Activated T-cell treated with anti-CD3 and anti-CD28 coated beads for 4 hours (primary cell): Measurements from ENCODE around the gene TMEM245.
A peak's percentile ranks its signal among the peaks of the same experiment; 100 is the strongest.

ENCODE experiments used
- DNase-seq: peaks from one replicate; pipeline ENCODE4 v3.0.0-alpha.2; 2020

Gene TMEM245

GRCh38 chr9:109020581-109021511 is 98.9 kb downstream of the TMEM245 start:
- DNase-seq: no peak

- no peak for DNase-seq
Measured at GRCh38 chr9:109020113-109020512, 99.6 kb downstream of the TMEM245 start.

DNA sequence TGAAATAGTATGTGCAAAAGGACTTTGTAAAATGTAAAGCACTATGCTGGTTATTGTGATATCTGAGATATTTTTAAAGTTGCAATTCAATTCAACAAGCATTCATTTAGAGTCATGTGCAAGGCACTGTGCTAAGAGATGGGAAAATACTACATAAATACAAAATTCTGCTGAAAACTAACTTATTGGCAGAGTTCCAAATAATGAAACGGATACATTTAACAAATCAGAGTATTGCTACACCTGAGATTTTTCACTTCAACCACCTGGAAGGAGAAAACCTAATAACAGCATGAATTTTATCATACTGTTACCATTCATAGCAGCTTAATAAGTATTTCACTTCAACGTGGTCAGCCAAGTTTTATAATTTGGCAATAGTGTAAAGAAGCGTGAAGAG is 100.3 kb downstream of the TMEM245 start:
- DNase-seq: no peak

DNA sequence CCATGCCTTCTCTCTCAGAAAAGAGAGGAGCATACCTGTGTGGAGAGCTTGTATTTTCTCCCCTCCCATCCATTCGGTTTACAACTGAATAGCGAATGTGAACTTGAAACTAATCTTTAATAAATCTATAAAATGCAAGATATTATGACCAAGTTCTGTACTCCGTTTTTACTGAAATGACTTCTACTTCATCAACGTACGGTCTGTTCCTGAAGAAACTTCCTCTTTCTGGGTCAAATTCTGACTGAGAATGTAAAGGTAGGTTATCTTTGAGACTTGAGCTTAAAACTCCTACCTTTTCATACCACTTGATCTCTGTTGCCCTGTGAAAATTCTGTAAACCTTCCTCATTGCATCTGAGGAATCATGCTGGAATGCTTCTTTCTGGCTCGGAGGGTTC is 102.3 kb downstream of the TMEM245 start:
- no peak for DNase-seq

- DNase-seq: no peak
Measured at GRCh38 chr9:109017061-109017460, 102.7 kb downstream of the TMEM245 start.

GRCh38 chr9:109016132-109016531 is 103.6 kb downstream of the TMEM245 start:
- DNase-seq: no peak

GRCh38 chr9:109014608-109015280 is 105.0 kb downstream of the TMEM245 start:
- DNase-seq: no peak

DNA sequence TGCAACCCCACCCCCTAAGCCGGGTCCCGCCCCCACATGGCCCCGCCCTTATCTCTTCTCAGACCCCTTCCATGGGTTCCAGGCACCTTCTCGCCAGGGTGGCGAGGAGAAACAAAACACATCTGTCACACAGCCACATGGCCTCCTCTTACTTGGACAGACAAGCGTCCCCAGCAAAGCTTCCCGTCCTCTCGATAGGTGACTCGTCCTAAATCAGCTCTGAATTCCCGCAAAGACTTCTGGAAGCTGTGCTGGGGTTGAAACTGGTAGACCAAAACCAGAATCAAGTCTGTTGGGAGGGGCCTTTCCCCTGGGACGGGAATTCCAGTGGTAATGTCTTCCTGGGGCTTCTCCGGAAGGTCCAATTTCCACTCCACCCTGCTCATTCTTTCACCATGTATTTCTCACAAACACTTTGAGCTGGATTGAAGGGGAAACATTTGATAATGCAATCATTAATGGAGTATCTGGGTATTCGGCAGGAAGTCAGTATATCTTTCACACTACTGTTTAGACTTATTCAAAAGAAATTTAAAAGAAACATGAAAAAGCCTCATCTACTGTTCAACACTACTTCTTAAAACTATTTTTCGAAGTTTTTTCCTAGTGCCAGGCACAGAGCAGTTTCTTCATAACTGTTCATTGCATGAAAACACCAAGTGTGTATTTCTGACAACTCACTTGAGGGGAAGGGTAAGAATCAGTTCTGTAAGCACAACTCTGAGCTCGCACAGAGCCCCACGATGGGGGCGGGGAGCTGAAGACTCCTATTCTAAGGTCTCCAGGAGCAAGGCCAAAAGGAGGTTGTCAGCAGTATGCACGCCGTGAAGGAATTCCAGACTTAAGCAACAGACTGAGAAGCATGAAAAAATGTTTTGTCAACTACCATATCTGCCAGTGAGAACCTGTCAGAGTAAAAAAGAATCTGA is 105.8 kb downstream of the TMEM245 start:
- no peak for DNase-seq

DNA sequence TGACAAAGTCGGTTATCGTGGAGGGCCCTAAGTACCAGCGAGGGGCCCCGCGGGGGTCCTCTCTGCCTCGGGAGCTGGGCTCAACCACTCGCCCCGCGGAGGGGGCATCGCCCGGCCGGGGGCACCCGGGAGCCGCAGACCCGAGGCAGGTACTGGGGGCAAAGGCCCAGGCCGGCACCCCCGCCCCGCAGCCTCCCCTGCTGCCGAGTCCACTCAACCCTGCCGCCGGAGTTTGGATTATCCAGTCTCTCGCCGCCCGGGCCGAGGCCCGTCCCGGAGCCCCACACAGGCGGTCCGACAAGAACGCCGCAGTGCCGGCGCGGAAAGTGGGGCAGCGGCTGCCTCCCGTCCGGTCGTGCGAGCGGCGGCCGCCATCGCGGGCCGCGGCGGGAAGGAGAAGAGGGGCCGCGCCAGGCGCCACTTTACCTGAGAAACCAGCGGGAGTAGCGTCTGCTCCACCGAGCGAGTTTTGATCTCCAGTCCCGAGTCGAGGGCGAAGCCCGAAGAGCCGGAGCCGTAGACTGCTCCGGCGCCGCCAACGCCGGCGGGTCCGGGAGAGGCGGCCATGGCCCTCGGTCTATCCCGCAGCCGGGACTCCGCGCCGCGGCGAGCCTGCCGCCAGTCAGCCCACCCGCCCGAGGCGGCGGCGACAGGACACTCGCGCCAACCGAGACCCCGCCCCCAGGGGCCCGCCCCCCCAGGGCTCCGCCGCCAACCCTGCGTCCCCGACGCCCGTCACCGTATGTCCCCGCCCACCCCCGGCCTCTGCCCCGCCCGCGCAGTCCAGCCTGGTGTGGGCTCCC is 106.7 kb downstream of the TMEM245 start, which contains the start of gene CTNNAL1:
Gene CTNNAL1, minus strand, starts transcription at position 624 of the 803 bp plus-strand sequence. Its CDS starts 57 bp downstream, at position 567.
- peak; percentile 74 for DNase-seq

DNA sequence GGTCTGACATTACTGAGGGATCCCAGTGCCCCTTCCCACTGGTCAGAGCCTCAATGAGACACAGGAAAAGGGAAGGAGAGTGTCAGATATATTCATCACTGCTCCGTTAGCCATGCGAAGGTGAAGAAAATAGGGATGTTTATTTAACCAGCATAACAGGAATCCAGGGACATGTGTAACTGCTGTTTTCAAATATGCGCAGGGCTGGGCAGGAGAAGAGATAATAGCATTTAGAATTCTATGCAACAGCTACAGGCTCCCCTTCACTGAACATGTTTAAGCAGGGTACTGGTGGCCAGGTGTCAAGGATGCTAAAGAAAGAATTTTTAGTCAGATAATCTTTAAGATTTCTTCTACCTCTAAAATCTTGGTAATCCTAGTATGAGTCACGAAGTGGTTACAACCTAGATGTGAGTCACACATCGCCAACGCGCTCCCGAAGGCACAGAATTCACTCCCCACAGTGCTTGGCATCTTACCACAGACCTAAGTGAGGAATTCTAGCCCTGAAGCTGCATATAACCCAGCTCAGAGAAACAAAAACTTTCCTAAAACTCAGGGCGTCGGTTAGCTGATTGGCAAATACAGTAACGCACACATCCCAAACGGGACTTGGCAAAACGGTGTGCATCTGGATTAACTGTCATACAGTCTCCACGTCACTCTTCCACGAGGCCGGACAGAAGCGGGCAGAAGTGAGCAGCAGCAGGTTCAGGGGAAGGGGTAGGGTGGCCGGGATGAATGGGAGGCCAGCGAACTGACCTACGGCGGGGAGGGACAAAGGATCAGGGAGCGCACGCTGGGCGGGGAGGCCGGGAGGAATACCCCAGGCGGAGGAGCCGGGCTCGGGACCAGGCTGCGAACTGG is 107.5 kb downstream of the TMEM245 start:
- DNase-seq: peak; percentile 40

DNA sequence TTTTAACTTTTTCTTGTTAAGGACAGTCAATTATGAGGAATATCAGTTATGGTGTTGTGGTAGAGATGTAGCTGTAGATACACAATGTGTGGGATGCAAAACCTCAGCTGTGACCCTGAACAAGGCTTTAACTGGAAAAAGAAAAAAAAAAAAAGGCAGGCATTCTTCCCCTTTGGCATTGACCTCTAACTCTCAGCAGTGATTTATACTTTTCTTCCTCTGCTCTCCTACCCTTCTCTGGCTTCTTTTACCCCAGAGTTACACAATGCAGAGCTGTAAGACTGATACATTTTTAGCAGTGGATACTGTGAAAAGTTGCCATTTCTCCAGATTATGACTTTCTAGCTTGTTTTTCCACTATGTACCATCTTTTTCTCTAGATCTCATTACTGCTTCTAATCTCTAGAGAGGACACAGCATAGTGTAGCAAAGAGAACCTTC is 108.5 kb downstream of the TMEM245 start:
- DNase-seq: no peak

DNA sequence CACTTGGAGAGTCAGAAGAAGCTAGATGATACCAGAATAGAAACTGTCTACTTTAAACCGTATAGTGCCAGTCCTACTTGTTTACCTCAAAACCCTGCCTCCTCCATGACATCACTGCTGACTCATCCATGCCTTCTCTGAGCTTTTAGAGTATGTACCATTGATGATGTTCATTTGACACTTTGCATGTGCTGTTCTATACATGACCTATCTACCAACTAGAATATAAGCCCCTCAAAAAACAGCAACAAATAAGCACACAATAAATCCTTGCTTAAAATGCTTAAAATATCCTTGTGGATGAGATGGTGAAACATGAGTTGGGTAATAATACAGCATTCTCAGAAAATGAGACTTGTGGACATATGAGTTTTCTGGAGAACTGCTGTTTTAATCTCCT is 109.0 kb downstream of the TMEM245 start:
- peak; percentile 64 for DNase-seq

DNA sequence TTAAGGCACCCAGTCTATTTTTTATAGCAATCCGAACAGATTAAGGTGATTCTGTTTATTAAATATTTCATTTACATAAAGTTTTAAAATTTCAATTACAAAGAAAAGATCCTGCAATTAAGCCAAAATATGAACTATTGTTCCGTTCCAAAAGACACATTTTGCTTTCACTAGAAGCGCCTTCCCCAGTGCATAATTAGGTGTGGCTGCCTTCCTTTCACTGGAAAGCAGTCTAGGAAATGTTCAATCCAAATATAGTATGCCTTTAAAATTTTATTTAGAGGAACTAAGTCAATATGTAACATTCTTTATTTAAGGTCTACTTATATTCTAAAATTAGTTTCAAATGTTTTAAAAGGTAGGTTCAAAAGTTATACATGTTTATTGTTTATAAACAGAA is 114.1 kb downstream of the TMEM245 start:
- no peak for DNase-seq

DNA sequence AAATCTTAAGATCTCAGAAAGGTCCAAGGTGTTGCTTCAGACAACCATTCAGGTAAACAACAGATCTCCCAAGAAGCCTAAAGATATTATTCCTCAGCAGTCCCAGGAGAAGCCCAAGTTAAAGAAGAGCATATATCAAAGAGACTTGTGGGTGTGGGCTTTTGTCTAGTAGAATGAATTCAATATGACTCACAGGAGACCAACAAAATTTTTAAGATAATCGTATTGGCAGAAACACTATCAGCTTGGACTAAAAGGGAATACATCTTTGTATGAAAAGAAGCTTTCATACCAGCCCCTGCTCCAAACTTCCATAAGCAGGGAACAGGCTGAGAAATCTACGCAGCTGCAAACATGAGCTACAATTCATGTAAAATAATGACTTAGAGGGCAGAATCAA is 116.6 kb downstream of the TMEM245 start:
- no peak for DNase-seq

DNA sequence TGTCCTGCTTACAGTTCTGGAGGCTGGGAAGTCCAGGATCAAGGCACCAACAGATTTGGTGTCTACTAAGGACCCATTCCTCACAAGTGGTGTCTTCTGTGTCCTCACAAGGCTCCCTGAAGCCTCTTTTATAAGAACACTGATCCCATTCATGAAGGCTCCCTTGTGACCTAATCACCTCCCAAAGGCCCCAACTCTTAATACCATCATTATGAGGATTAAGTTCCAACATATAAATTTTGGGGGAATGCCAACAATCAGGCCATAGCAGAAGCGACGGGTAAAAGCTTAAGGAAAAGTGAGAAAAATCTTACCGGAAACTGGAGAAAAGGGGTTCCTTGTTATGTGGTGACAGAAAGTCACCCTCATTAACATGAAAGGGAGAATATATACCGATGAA is 117.6 kb downstream of the TMEM245 start:
- no peak for DNase-seq

GRCh38 chr9:109001275-109001676 is 118.5 kb downstream of the TMEM245 start:
- DNase-seq: no peak

- DNase-seq: no peak
Measured at GRCh38 chr9:108997112-108997511, 122.6 kb downstream of the TMEM245 start.

- no peak for DNase-seq
Measured at GRCh38 chr9:108996643-108997042, 123.1 kb downstream of the TMEM245 start.

- no peak for DNase-seq
Measured at GRCh38 chr9:108994695-108995094, 125.1 kb downstream of the TMEM245 start.

DNA sequence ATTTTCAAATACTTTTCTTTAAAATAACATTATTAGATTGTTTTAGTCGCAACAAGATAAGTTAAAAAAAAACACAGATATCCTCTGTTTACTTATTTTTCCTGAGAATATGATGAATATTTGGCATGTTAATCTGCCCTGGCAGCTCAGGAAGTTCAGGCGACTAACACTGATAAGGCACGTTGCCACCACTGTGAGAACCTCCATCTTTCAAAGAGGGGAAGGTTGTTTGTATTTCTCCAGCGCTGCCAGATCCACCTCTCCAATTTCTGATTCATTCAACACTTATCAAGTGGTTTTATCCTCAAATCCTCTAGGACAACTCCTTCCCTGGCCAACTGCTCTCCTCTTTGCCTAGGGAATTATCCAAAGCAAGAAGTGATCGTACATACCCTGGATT is 128.3 kb downstream of the TMEM245 start:
- no peak for DNase-seq

DNA sequence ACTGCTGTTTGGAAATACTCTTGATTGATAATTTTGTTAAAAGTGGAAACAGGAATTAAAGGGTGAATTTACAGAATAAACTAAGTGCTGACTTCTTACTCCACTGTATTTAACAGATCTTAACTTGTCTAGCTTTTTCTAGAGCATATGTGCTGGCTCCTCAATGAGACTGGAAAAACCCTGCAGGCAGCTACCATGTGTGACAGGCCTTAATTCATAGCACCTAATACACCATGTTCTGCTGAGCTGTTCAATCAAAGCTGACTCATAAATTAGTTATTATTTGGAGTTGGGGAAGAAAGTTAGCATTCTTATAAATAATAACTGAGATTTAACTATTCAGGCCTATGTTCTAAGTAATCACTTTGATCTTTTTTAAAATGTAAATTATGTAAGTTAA is 135.9 kb downstream of the TMEM245 start:
- DNase-seq: no peak
